Thyroid gland (tissue), 4 donors: ENCODE measurements around the gene EGFR. TPM values are rescaled to one million over a fixed set of nuclear protein-coding genes. Genes with fewer than 3 reads are reported as not detected.

Source experiments
- DNase-seq, 2 donors: peaks; one replicate each; pipeline ENCODE4 v3.0.0-alpha.2; 2019
- H3K27ac ChIP-seq, 3 donors: fragments of 200-600 bp; sonication (generic); 1 replicate in 2 of 3; 2 replicates in 1 of 3; pipeline ENCODE4 v1.5.1; 2016 to 2019; ENCODE audit warnings: mild to moderate bottlenecking in 1 of 3, moderate library complexity in 1 of 3
- H3K27me3 ChIP-seq: fragments of 200-600 bp; sonication (generic); one replicate; pipeline ENCODE4 v1.5.1; 2019
- H3K36me3 ChIP-seq, 2 donors: fragments of 200-600 bp; sonication (generic); one replicate each; pipeline ENCODE4 v1.5.1; 2016 to 2019
- H3K4me1 ChIP-seq, 2 donors: fragments of 200-600 bp; sonication (generic); one replicate each; pipeline ENCODE4 v1.5.1; 2017 to 2019
- H3K4me3 ChIP-seq, 3 donors: fragments of 200-600 bp; sonication (generic); replicated peaks in 1 of 3; 1 replicate in 2 of 3; 2 replicates in 1 of 3; pipeline ENCODE4 v1.5.1; 2016; ENCODE audit warnings: mild to moderate bottlenecking in 1 of 3
- H3K9me3 ChIP-seq: fragments of 200-600 bp; sonication (generic); one replicate; pipeline ENCODE4 v1.5.1; 2017
- POLR2A ChIP-seq, 2 donors: fragments of 450-650 bp; IDR thresholded peaks; one replicate each; pipeline ENCODE4 v1.6.1; 2017; ENCODE audit warnings: antibody characterized with exemption in 2 of 2, mild to moderate bottlenecking in 2 of 2, moderate library complexity in 1 of 2
- WGBS, 2 donors: methylation state at CpG; one replicate each; pipeline ENCODE4 v1.1.5; 2017; 5-methylcytosine and 5-hydroxymethylcytosine counted together
- intact Hi-C: fragments of 100-400 bp; cut with DNase I; formaldehyde crosslinking; loops from one replicate; pipeline ENCODE4 v1.15.1; 2023
- total RNA-seq, 4 donors: library from RNA; depleted of rRNA; stranded (reverse); fragments of >200 nt; gene quantifications; one replicate each; pipeline ENCODE4 v1.2.3, GENCODE V29; 2016
- TF ChIP-seq, protein P1 (sequence below), 6 experiments: fragments of 200-600 bp in 3 of 6; fragments of 450-650 bp in 3 of 6; sonication (generic) in 3 of 6; IDR thresholded peaks; one replicate each; pipeline ENCODE4 v1.5.1; 2016 to 2019; ENCODE audit warnings: antibody characterized with exemption in 6 of 6, mild to moderate bottlenecking in 2 of 6, inconsistent platforms in 1 of 6, moderate library complexity in 1 of 6

The EGFR gene
- total RNA-seq, 4 donors from 2014 or later = 57.5 to 96.2 (median 84.7) TPM

DNA sequence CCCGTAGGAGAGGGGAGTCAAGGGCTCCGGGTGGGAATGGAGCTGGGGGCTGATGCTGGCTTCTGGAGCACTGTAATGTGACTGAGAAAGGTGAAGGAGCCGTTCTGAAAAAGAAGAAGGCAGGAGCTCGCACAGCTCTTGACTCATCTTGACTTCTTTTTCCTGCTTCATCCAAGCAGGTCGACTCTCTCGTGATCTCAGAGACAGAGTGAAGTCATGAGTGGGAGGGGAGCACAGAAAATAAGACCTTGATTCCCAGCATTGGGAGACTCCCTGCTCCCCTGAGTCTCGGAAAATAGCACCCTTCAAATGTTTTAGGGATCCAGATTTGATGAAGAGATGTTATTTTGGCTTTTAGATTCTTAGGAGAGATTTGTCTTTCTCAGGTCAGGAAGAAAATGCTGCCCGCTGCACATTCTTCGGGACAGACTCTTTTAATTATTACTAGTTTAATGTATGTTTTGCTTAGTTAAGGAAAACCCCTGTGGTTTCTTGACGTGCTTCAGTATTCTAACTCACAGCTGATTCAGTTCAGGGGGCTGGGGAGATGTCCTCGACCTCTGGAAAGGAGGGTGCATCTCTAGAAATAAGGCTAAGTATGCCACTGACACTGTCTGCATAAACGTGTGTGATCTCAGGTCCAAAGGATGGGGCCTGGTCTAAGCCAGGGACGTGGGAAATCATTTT is 34.1 kb downstream of the EGFR start:
- intact Hi-C loops = no loop called here
- H3K9me3 ChIP-seq = no peaks in the 10 kb centered on the region
- WGBS, 2 donors = 80 to 84% methylated on average over 13 of the region's 13 CpGs

DNA sequence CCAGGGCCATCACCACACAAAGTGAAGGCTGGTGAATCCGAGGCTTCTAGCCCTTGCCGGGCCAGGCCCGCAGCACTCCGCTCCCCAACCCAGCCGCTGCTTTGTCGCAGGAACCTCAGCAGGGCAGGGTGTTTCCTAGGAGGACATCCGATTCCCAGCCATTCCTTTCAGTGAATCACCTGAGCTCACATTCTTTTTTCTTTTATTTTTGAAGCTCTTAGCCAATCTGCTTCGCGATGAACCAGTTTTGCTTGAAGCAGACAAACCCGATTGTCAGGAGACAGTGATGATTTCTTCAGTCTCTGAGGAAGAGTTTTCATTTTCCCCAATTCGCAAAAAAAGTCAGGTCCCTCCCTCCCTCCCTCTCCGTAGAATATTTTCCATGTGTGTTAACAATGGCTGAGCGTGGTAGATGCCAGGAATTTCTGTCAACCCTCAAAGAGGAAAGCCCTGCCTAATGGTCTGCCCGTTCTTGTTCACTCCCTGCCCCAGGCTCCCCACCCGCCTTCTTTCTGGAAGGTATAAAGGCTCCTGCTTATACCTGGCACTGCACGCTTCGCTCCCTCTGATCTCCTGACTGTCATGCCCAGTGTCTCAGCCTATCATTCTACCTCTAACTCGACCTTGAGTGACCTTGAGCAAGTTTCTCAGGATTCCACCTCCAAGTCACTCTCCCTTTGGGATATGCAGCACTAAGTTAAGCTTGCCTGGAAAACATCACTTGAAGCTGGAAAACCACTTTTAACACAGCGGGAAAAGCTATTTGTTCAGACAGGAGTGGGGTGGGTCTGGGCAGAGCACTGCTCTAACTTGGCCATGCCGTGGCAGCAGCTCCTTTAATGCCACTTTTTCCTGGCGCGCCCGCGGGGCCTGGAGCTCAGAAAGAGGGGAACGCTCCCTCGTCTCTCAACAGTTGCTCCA is 35.1 kb downstream of the EGFR start:
- Histone ChIP-seq H3K9me3 (no peaks in the 10 kb centered on the region), H3K36me3 (no peaks in the 10 kb centered on the region), H3K4me3 (no peak overlapping the region), H3K27me3 (no peaks in the 10 kb centered on the region), H3K4me1 (peaks cover 0 to 2% of the 10 kb centered on the region in 2 donors), H3K27ac (no peak overlapping the region)
- TF ChIP-seq POLR2A (IDR thresholded peaks at IDR 0.05) = no peak
- TF ChIP-seq, protein P1, sequence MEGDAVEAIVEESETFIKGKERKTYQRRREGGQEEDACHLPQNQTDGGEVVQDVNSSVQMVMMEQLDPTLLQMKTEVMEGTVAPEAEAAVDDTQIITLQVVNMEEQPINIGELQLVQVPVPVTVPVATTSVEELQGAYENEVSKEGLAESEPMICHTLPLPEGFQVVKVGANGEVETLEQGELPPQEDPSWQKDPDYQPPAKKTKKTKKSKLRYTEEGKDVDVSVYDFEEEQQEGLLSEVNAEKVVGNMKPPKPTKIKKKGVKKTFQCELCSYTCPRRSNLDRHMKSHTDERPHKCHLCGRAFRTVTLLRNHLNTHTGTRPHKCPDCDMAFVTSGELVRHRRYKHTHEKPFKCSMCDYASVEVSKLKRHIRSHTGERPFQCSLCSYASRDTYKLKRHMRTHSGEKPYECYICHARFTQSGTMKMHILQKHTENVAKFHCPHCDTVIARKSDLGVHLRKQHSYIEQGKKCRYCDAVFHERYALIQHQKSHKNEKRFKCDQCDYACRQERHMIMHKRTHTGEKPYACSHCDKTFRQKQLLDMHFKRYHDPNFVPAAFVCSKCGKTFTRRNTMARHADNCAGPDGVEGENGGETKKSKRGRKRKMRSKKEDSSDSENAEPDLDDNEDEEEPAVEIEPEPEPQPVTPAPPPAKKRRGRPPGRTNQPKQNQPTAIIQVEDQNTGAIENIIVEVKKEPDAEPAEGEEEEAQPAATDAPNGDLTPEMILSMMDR (IDR thresholded peaks at IDR 0.05) = no peak
- 82 to 87% methylated on average over 26 of the region's 26 CpGs for WGBS, 2 donors
- intact Hi-C loops = no loop called here
- no peak for DNase-seq

More for the DNA sequence above, 34.1 kb downstream of the EGFR start:
- no peak overlapping the region for H3K4me3 ChIP-seq
- DNase-seq = no peak
- H3K27me3 ChIP-seq = no peaks in the 10 kb centered on the region
- no peak for TF ChIP-seq POLR2A (IDR thresholded peaks at IDR 0.05)
- TF ChIP-seq, protein P1 (IDR thresholded peaks at IDR 0.05) = no peak
- peaks cover 9 to 10% of the 10 kb centered on the region in 2 donors for H3K4me1 ChIP-seq
- no peaks in the 10 kb centered on the region for H3K36me3 ChIP-seq
- no peak overlapping the region for H3K27ac ChIP-seq

DNA sequence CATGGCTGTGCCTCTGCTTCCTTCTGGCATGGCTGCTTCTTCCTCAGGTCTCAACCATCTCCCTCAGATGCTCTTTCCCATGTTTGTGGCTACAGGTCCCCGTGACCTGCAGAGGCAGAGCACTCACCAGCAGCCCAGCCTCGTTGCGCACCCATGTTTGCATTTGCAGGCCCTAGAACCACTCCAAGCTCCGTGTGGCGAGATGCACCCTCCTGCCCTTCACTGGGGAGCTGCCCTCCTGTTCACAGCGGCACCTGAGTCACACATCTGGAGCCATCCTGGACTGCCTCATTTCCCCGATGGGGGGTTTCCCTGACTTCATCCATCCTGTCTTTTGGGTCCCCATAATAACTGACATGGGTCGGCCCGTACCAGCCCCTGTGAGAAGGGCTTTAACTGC is 35.9 kb downstream of the EGFR start:
- 94 to 97% methylated on average over 9 of the region's 9 CpGs for WGBS, 2 donors
- Histone ChIP-seq H3K4me1 (no peaks in the 10 kb centered on the region), H3K36me3 (no peaks in the 10 kb centered on the region), H3K4me3 (no peak overlapping the region), H3K27ac (no peak overlapping the region), H3K27me3 (no peaks in the 10 kb centered on the region), H3K9me3 (no peaks in the 10 kb centered on the region)
- DNase-seq = no peak
- intact Hi-C loops = no loop called here
- TF ChIP-seq POLR2A (IDR thresholded peaks at IDR 0.05) = no peak
- TF ChIP-seq, protein P1 (IDR thresholded peaks at IDR 0.05) = no peak

DNA sequence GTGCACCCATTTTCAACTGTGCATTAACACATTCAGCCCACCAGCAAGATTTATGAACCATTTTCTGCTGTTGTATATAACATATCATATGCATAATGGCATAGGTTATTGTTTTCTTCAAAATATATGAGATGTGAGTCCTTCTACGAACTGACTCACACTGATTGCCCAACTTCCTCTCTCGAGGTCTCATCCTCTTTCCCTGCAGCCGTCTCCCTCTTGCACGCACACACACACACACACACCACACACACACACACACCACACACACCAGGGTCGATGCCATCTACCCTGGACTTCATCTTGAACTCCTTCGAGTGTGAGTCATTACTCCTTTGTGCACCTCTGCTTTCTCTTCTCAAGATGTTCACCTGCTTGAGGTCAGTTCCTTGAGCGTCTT is 36.7 kb downstream of the EGFR start:
- Histone ChIP-seq H3K9me3 (no peaks in the 10 kb centered on the region), H3K4me1 (peaks cover under 1 to 2% of the 10 kb centered on the region in 2 donors), H3K4me3 (no peak overlapping the region), H3K36me3 (no peaks in the 10 kb centered on the region), H3K27ac (no peak overlapping the region), H3K27me3 (no peaks in the 10 kb centered on the region)
- WGBS, 2 donors = 87 to 91% methylated on average over 7 of the region's 7 CpGs
- intact Hi-C loops = no loop called here
- no peak for DNase-seq
- TF ChIP-seq, protein P1 (IDR thresholded peaks at IDR 0.05) = no peak
- TF ChIP-seq POLR2A (IDR thresholded peaks at IDR 0.05) = no peak

DNA sequence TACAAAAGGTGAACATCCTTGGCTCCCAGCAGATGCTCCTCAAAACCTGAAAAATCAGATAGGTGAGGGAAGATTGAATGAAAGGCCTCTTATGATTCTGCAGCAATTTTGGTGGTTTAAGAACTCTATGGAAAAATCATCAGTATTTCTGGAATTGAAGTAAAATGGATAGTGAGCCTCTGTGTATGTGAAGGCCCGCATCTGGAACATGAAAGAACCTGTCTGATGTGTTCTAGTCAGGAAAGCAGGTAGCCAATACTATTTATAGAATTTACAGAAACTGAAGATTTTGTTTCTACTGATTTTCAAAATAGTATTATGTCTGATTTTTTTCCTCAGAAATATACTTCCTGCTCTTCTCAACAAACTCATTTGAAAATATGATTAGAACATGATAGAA is 37.3 kb downstream of the EGFR start:
- TF ChIP-seq POLR2A (IDR thresholded peaks at IDR 0.05) = no peak
- TF ChIP-seq, protein P1 (IDR thresholded peaks at IDR 0.05) = no peak
- Histone ChIP-seq H3K4me3 (no peak overlapping the region), H3K36me3 (no peaks in the 10 kb centered on the region), H3K27ac (no peak overlapping the region), H3K27me3 (no peaks in the 10 kb centered on the region), H3K4me1 (peaks cover 6 to 8% of the 10 kb centered on the region in 2 donors), H3K9me3 (no peaks in the 10 kb centered on the region)
- DNase-seq = no peak
- intact Hi-C loops = no loop called here
- WGBS, 2 donors = 93 to 97% methylated on average over 1 of the region's 1 CpG
